CD14-positive monocyte (primary cell): ENCODE data around the gene TMEM61. TPM values are rescaled to one million over a fixed set of nuclear protein-coding genes. Genes with fewer than 3 reads are reported as not detected.
A peak's percentile ranks its signal among the peaks of the same experiment; 100 is the strongest.

Experiments
- DNase-seq, 3 donors: peaks; one replicate each; pipeline ENCODE4 v3.0.0-alpha.2; 2011 to 2022
- H2AFZ ChIP-seq: 2 replicates; pipeline ENCODE4 v1.6.0; 2012; ENCODE audit warnings: mild to moderate bottlenecking, low read depth, low read length, inconsistent platforms; ENCODE audit not compliant: insufficient read depth, poor library complexity, severe bottlenecking
- H3K27ac ChIP-seq, 2 donors: 1 replicate in 1 of 2; 2 replicates in 1 of 2; pipeline ENCODE4 v1.5.1; 2012 to 2013; ENCODE audit warnings: low read length in 2 of 2, control low read depth in 1 of 2, inconsistent platforms in 1 of 2, low read depth in 1 of 2, mild to moderate bottlenecking in 1 of 2
- H3K27me3 ChIP-seq, 2 donors: one replicate each; pipeline versions ENCODE4 v1.6.0 to v1.6.1; 2011 to 2013; ENCODE audit warnings: low read length in 2 of 2; ENCODE audit not compliant: control insufficient read depth in 2 of 2, insufficient read depth in 2 of 2
- H3K36me3 ChIP-seq, 2 donors: replicated peaks in 1 of 2; 1 replicate in 1 of 2; 2 replicates in 1 of 2; pipeline versions ENCODE4 v1.5.1 to v1.6.1; 2012 to 2013; ENCODE audit warnings: low read length in 2 of 2, control low read depth in 1 of 2, inconsistent platforms in 1 of 2, mild to moderate bottlenecking in 1 of 2; ENCODE audit not compliant: insufficient read depth in 2 of 2, control insufficient read depth in 1 of 2
- H3K4me1 ChIP-seq, 2 donors: 1 replicate in 1 of 2; 2 replicates in 1 of 2; pipeline versions ENCODE4 v1.5.1 to v1.6.1; 2012 to 2013; ENCODE audit warnings: low read length in 2 of 2, control low read depth in 1 of 2, inconsistent platforms in 1 of 2, mild to moderate bottlenecking in 1 of 2, moderate library complexity in 1 of 2; ENCODE audit not compliant: insufficient read depth in 2 of 2, control insufficient read depth in 1 of 2
- H3K4me2 ChIP-seq: replicated peaks from 2 replicates; pipeline ENCODE3; 2012; ENCODE audit warnings: low read length, moderate library complexity, mild to moderate bottlenecking; ENCODE audit not compliant: poor library complexity, severe bottlenecking; ENCODE audit errors: extremely low read depth
- H3K4me3 ChIP-seq, 3 experiments: fragments of 200-600 bp in 1 of 3; sonication (generic) in 1 of 3; replicated peaks in 1 of 3; 1 replicate in 2 of 3; 2 replicates in 1 of 3; pipeline ENCODE4 v1.5.1; 2011 to 2013; ENCODE audit warnings: low read length in 3 of 3, mild to moderate bottlenecking in 3 of 3, control low read depth in 2 of 3, low read depth in 2 of 3, inconsistent platforms in 1 of 3, moderate library complexity in 1 of 3
- H3K79me2 ChIP-seq: 2 replicates; pipeline ENCODE4 v1.6.0; 2012; ENCODE audit warnings: mild to moderate bottlenecking, control low read depth, inconsistent platforms, low read length, moderate library complexity; ENCODE audit not compliant: insufficient read depth
- H3K9ac ChIP-seq: 2 replicates; pipeline ENCODE4 v1.6.0; 2017; ENCODE audit warnings: low read length, mild to moderate bottlenecking; ENCODE audit not compliant: insufficient read depth, poor library complexity, severe bottlenecking
- H3K9me3 ChIP-seq, 2 donors: replicated peaks in 1 of 2; 1 replicate in 1 of 2; 2 replicates in 1 of 2; pipeline versions ENCODE4 v1.5.1 to v1.6.1; 2012 to 2013; ENCODE audit warnings: low read length in 2 of 2, control low read depth in 1 of 2; ENCODE audit not compliant: control insufficient read depth in 1 of 2, insufficient read depth in 1 of 2
- H4K20me1 ChIP-seq: 2 replicates; pipeline ENCODE4 v1.6.0; 2012; ENCODE audit warnings: mild to moderate bottlenecking, low read length, control low read depth, moderate library complexity; ENCODE audit not compliant: insufficient read depth
- H3K27ac Mint-ChIP-seq, 7 donors: one replicate each; pipeline ENCODE4 v1.8.0; 2020; ENCODE audit warnings: mild to moderate bottlenecking in 7 of 7, mixed read lengths in 7 of 7, moderate library complexity in 6 of 7, inconsistent platforms in 2 of 7
- H3K27me3 Mint-ChIP-seq, 3 donors: one replicate each; pipeline ENCODE4 v1.8.0; 2021 to 2022; ENCODE audit warnings: low read depth in 3 of 3, mild to moderate bottlenecking in 3 of 3, mixed read lengths in 3 of 3, moderate library complexity in 3 of 3, inconsistent platforms in 1 of 3
- H3K36me3 Mint-ChIP-seq, 2 donors: one replicate each; pipeline ENCODE4 v1.8.0; 2020; ENCODE audit warnings: mixed read lengths in 2 of 2, inconsistent platforms in 1 of 2, mild to moderate bottlenecking in 1 of 2
- H3K4me1 Mint-ChIP-seq: one replicate; pipeline ENCODE4 v1.8.0; 2020; ENCODE audit warnings: mild to moderate bottlenecking, mixed read lengths
- H3K4me3 Mint-ChIP-seq, 2 donors: one replicate each; pipeline ENCODE4 v1.8.0; 2020; ENCODE audit warnings: mild to moderate bottlenecking in 2 of 2, mixed read lengths in 2 of 2, moderate library complexity in 1 of 2
- H3K9me3 Mint-ChIP-seq, 7 donors: one replicate each; pipeline ENCODE4 v1.8.0; 2020 to 2022; ENCODE audit warnings: mixed read lengths in 7 of 7, mild to moderate bottlenecking in 6 of 7, moderate library complexity in 6 of 7, inconsistent platforms in 2 of 7
- CTCF ChIP-seq: fragments of 200-600 bp; IDR thresholded peaks from one replicate; pipeline ENCODE4 v1.8.0; 2022; ENCODE audit warnings: antibody characterized with exemption, mild to moderate bottlenecking
- whole genome bisulfite sequencing: methylation state at CpG from one replicate; pipeline ENCODE4 v1.1.5; 2013; ENCODE audit warnings: missing lambda C conversion rate; ENCODE audit not compliant: insufficient coverage; 5-methylcytosine and 5-hydroxymethylcytosine counted together
- intact Hi-C, 2 donors: fragments of 100-400 bp; cut with micrococcal nuclease; formaldehyde crosslinking; loops; one replicate each; pipeline versions ENCODE4 v1.15.0 to v1.15.1; 2023
- polyA plus RNA-seq, 3 donors: library from polyadenylated mRNA; depleted of rRNA in 1 of 3; unstranded in 2 of 3; stranded (reverse) in 1 of 3; fragments of 300-500 nt in 2 of 3; fragments of >200 nt in 1 of 3; fragmentation: Illumina TruSeq in 2 of 3; gene quantifications; 1 replicate in 2 of 3; 2 replicates in 1 of 3; pipeline ENCODE4 v1.2.3, GENCODE V29; 2012 to 2021

TMEM61 gene
- polyA plus RNA-seq, 3 donors = not detected

GRCh38 chr1:54947540-54947939 is 32.9 kb upstream of the TMEM61 start:
- Histone ChIP-seq H3K36me3 (no peaks in the 10 kb centered on the region), H3K27me3 (no peaks in the 10 kb centered on the region), H3K9ac (peak overlapping the region; percentile 8), H3K4me1 (peaks cover 53 to 65% of the 10 kb centered on the region in 2 donors), H4K20me1 (no peaks in the 10 kb centered on the region), H3K4me3 (no peak overlapping the region), H3K4me2 (no peak overlapping the region), H3K9me3 (no peaks in the 10 kb centered on the region), H3K27ac (peak overlapping the region; percentile 86 to 88), H2AFZ (no peak overlapping the region), H3K79me2 (no peaks in the 10 kb centered on the region)
- H3K36me3 Mint-ChIP-seq = peaks cover 0 to 2% of the 10 kb centered on the region in 2 donors
- no peak overlapping the region for H3K4me3 Mint-ChIP-seq
- no peak for DNase-seq
- peak overlapping the region; percentile 89 to 96 (median 93) for H3K27ac Mint-ChIP-seq
- WGBS = no CpG with 5 or more reads among the region's 5 CpGs
- peaks cover 0 to 2% (median 0%) of the 10 kb centered on the region in 7 donors for H3K9me3 Mint-ChIP-seq
- intact Hi-C loops = no loop called here
- H3K4me1 Mint-ChIP-seq = peaks cover 57% of the 10 kb centered on the region
- TF ChIP-seq CTCF = no peak
- no peaks in the 10 kb centered on the region for H3K27me3 Mint-ChIP-seq

GRCh38 chr1:54949053-54949452 is 31.4 kb upstream of the TMEM61 start:
- H3K4me3 Mint-ChIP-seq = no peak overlapping the region
- peaks cover 63 to 79% of the 10 kb centered on the region in 2 donors for H3K4me1 ChIP-seq
- H3K36me3 Mint-ChIP-seq = peaks cover 0 to 2% of the 10 kb centered on the region in 2 donors
- no peaks in the 10 kb centered on the region for H3K27me3 ChIP-seq
- WGBS = no CpG with 5 or more reads among the region's 4 CpGs
- H3K27ac ChIP-seq = peak overlapping the region; percentile 86 to 88
- H3K9me3 ChIP-seq = no peaks in the 10 kb centered on the region
- peak overlapping the region; percentile 30 for H3K9ac ChIP-seq
- no peaks in the 10 kb centered on the region for H4K20me1 ChIP-seq
- H3K4me1 Mint-ChIP-seq = peaks cover 67% of the 10 kb centered on the region
- no peak overlapping the region for H3K4me2 ChIP-seq
- peak; percentile 60 to 87 (median 65) for DNase-seq
- H3K4me3 ChIP-seq = no peak overlapping the region
- no peaks in the 10 kb centered on the region for H3K79me2 ChIP-seq
- TF ChIP-seq CTCF = no peak
- H3K36me3 ChIP-seq = no peaks in the 10 kb centered on the region
- intact Hi-C loops = no loop called here
- H3K27ac Mint-ChIP-seq = peak overlapping the region; percentile 89 to 96 (median 93)
- H3K27me3 Mint-ChIP-seq = no peaks in the 10 kb centered on the region
- no peaks in the 10 kb centered on the region for H3K9me3 Mint-ChIP-seq
- H2AFZ ChIP-seq = no peak overlapping the region
